HEK293 (cell line): ENCODE data around the gene DCTN2.

Source experiments
- KLF10 ChIP-seq: fragments of 450-650 bp; IDR thresholded peaks from 2 replicates; pipeline ENCODE4 v1.5.1; 2018; ENCODE audit warnings: missing biosample characterization, mild to moderate bottlenecking, missing genetic modification characterization
- REPIN1 ChIP-seq: fragments of 450-650 bp; formaldehyde crosslinking; IDR thresholded peaks from 2 replicates; pipeline ENCODE4 v1.5.1; 2017; ENCODE audit warnings: missing biosample characterization, missing genetic modification characterization, low read depth
- TF ChIP-seq, protein P1 (sequence below): fragments of 450-650 bp; formaldehyde crosslinking; IDR thresholded peaks from 2 replicates; pipeline ENCODE4 v1.5.1; 2016; ENCODE audit warnings: missing biosample characterization, missing genetic modification characterization

DNA sequence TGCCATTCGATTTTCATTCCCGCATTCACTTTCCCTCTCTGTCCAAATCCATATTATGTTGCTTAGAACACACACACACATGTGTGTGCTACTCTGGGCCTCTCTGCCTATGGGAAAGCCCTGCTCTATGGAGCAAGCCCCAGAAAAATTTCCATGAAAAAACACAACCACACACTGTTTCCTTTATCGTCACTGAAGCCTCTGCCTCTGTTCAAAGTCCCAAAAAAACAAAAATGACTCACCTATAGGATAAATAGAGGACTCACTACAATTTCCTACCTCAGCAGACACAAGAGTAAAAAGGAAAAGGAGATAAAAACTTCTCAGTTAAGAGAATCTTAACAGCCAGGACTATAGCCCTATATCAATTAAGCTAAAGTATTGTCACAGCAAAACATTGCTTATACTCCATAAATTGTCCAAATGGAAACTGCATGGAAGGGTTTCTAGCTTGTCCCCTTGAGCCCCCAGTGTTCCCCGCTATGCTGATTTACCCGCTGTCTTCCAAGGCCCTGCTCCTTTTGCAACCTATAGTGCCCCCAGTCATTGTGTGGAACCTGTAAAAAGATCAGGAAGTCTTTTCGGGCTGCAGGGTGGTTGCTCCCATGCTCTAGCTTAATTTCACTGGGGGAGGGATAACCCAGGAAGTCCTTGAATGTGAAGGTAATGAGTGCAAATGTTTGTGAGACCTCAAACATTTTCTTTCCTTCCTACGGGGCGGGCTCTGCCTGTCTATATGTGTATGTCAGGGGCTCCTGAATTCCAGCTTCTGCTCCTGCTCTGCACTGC, 32.9 kb upstream of the DCTN2 start:
- TF ChIP-seq REPIN1 (no peak), KLF10 (tag by site-specific recombination) (no peak)
- TF ChIP-seq, protein P1, sequence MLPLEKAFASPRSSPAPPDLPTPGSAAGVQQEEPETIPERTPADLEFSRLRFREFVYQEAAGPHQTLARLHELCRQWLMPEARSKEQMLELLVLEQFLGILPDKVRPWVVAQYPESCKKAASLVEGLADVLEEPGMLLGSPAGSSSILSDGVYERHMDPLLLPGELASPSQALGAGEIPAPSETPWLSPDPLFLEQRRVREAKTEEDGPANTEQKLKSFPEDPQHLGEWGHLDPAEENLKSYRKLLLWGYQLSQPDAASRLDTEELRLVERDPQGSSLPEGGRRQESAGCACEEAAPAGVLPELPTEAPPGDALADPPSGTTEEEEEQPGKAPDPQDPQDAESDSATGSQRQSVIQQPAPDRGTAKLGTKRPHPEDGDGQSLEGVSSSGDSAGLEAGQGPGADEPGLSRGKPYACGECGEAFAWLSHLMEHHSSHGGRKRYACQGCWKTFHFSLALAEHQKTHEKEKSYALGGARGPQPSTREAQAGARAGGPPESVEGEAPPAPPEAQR = no peak
